ENCODE data around the gene CAMTA2.

The CAMTA2 gene

DNA sequence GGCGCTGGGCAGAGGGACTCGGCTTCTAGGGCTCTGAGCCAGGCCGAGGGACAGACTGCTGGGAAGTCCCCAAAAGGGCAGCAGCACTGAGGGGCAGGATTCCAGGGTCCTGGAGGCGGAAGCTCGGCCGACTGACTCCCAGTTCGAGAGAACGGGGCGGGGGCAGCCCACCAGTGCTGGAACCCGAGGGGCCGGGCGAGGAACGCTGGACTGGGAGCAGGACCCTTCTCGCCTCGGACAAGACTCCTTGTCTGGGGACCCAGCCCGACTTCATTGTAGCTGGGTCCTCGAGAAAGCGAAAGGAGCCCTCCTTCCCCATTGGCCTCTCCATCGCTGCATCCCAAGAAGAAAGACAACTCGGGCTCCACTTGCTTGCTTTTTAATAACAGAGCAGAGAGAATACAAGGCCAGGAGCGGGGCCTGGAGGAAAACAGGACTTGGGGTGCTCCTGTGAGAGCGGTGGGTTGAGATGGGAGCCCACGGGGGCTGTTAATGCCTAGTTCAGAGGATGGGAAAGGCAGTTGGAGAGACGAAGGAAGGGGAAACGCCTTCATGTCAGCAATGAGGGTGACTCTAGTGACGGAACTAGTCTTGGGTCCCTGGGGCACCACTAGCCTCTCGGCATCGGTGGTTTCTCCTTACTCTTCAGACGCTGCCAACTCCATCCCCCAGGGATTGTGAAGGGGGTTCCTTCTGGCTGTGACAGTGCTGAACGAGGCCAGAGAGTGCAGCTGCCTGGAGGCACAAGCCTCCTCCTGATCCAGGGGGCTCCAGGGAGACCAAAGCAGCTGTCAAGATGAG lies 492 bp upstream of the CAMTA2 start:
- Mint-ChIP-seq H3K36me3 (ENCODE audit: low read depth) (peaks cover 63% of the 10 kb centered on the region), H3K27ac (peak overlapping the region; percentile 97), H3K4me1 (ENCODE audit: low read depth) (peaks cover 49% of the 10 kb centered on the region), H3K27me3 (no peaks in the 10 kb centered on the region), H3K9me3 (no peaks in the 10 kb centered on the region), H3K4me3 (peak overlapping the region; percentile 93)
- DNase-seq = peak; percentile 45

DNA sequence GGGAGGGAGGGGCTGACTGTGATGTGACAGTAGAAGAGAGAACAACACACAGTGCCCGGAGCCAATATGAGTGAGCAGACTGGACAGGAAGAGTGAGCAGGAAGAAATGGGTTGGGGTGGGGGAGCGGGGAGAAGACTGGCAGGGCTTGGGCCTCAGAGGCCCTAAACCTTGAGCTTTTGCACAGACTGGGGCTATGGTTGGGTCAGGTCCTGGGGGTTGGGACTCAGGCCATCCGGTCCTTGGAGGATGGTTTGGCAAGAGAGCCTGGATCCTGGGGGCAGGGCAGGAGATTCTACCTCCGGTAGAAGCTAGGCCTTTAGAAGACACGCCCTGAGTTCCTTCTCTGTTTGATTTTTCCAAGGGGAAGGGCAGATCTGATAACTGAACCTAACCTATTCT lies 1.1 kb downstream of the CAMTA2 start:
- Mint-ChIP-seq H3K36me3 (ENCODE audit: low read depth) (peaks cover 73% of the 10 kb centered on the region), H3K4me1 (ENCODE audit: low read depth) (peaks cover 52% of the 10 kb centered on the region), H3K27me3 (no peaks in the 10 kb centered on the region), H3K4me3 (peak overlapping the region; percentile 93), H3K27ac (peak overlapping the region; percentile 97), H3K9me3 (no peaks in the 10 kb centered on the region)
- no peak for DNase-seq

DNA sequence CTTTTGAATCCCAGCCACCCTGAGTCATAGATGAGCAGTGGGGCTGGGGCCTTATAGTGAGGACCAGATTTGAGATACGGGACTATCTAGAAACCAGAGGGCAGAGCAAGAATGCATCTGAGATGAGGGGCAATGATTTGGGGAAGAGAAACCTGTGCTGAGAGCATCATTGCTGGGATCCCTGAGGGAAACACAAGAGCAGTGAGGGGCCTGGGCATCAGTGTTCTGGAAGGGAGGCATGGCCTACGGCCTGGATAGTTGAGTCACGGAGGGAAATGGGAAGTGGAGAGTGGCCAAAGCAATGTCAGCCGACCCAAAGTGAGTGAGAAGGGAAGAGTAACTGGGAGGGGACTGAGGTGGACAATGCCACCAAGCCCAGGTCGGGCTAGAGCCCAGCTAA lies 5.2 kb downstream of the CAMTA2 start:
- H3K4me3 Mint-ChIP-seq = no peak overlapping the region
- no peak for DNase-seq
- peak overlapping the region; percentile 63 for H3K27ac Mint-ChIP-seq
- H3K27me3 Mint-ChIP-seq = no peaks in the 10 kb centered on the region
- H3K4me1 Mint-ChIP-seq (ENCODE audit: low read depth) = peaks cover 41% of the 10 kb centered on the region
- H3K9me3 Mint-ChIP-seq = no peaks in the 10 kb centered on the region
- peaks cover 80% of the 10 kb centered on the region for H3K36me3 Mint-ChIP-seq (ENCODE audit: low read depth)

DNA sequence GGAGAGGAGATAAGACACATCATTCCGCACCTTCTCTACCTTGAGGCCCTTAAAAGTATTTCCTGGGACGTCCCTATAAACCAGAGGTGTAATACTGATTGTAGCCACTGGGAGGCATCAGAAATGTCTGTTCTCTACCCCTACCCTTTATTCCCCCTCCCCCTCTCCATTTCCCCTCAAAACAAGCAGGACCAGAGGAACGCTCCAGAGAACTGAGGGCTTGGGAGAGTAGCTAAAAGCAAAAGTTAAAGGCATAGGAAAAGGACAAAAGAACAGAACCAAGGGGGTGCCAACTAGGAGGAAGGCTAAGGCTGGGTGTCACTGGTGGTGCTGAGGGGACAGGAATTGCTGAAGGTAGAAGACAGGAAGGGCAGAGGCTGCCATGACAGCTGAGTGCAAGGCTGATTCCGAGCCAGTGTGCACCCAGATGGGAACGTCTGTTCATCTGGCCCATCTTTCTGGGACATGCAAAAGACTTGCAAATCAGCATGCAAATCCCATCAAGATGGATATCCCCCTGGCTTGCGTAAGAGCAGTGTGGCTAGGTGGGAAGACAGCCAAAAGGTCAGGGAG lies 6.7 kb downstream of the CAMTA2 start:
- H3K27ac Mint-ChIP-seq = peak overlapping the region; percentile 71
- H3K27me3 Mint-ChIP-seq = no peaks in the 10 kb centered on the region
- no peak overlapping the region for H3K4me3 Mint-ChIP-seq
- H3K9me3 Mint-ChIP-seq = no peaks in the 10 kb centered on the region
- DNase-seq = peak; percentile 52
- peaks cover 30% of the 10 kb centered on the region for H3K4me1 Mint-ChIP-seq (ENCODE audit: low read depth)
- peaks cover 80% of the 10 kb centered on the region for H3K36me3 Mint-ChIP-seq (ENCODE audit: low read depth)

DNA sequence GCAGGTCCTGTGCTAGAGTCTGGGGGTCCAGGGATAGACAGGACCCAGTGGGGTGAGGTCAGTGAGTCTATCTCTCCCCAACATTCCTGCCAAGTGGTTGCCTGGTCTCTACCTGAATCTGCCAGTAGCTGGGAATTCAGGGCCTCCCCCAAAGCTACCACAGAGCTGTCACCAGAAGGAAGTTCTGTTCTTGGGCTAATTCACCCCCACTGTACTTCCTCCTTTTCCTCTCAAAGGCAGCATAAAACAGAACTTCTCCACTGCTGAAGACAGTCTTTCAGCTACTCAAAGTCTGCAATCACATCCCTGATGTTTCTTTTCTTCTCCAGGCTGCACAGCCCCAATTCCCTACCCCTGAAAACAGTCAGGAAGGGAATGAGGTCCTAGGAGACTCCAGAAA lies 8.7 kb downstream of the CAMTA2 start:
- Mint-ChIP-seq H3K4me3 (no peak overlapping the region), H3K9me3 (no peaks in the 10 kb centered on the region), H3K4me1 (ENCODE audit: low read depth) (peaks cover 23% of the 10 kb centered on the region), H3K36me3 (ENCODE audit: low read depth) (peaks cover 72% of the 10 kb centered on the region), H3K27ac (no peak overlapping the region), H3K27me3 (no peaks in the 10 kb centered on the region)
- DNase-seq = no peak

DNA sequence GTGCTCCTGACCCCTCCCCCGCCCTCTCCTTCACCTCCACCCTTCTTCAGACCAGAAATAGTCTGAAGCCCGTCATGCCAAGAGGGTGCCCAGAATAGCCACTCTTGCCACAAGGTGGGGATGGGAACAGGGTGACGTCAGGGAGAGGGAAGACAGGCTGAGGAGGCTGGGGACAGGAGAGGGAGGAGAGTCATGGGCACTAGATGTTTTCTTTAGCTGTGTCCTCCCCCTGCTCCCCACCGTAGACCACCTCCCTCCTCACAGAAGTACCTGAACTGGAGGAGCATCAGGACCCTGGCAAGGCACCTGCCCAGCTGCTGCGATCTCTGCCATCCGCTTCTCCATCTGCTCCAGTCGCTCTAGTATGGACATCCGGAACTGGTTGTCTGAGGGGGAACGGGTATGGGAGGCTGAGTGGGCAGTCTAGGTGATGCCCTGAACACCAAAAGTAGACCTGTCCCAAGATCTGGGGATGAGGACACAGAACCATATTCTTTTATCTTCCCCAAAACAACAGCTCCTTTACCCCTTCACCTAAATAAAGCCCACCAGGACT lies 13.3 kb downstream of the CAMTA2 start:
- Mint-ChIP-seq H3K9me3 (no peaks in the 10 kb centered on the region), H3K36me3 (ENCODE audit: low read depth) (peaks cover 33% of the 10 kb centered on the region), H3K4me1 (ENCODE audit: low read depth) (peaks cover 22% of the 10 kb centered on the region), H3K27ac (peak overlapping the region; percentile 72), H3K27me3 (no peaks in the 10 kb centered on the region), H3K4me3 (no peak overlapping the region)
- DNase-seq = no peak

DNA sequence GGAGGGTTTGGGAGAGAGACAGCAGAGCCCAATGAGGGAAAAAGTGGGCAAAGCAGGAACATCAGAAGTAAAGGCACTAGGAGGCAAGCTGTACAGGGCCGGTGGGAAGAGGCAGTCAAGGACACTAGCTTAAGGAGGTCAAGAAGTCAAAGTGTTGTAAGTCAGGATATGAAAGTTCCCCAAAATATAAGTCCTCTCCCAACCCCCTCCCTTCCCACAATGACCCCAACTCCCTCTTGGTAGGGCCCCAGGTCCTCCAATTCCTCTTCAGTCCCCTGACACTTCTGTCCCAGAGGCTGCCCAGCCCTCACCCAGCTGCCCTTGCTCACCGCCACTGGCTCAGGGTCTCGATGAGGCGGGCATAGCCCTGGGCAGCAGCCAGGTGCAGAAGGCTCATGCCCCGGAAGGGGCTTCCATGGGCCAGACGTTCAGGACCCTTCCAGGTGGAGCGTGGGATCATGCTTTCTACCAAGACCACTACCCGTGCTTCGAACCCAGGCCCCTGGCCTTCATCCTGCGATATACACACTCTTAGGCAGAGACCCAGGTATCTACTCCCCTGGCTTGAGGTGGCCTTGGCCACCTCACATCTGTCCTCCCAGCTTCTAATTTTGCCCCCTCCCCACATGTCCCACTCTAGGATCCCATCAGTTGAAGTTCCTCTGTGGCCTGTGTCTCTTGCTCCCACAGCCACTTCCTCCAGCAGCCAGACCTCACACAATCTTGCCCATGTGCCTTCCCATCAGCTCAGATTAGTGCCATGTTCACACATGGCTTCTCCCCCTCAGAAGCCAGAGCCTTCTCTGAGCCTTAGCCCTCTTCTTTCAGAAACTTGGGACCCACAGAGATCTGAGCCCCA lies 14.0 kb downstream of the CAMTA2 start:
- no peak for DNase-seq
- H3K27me3 Mint-ChIP-seq = no peaks in the 10 kb centered on the region
- H3K27ac Mint-ChIP-seq = peak overlapping the region; percentile 51
- H3K4me3 Mint-ChIP-seq = no peak overlapping the region
- peaks cover 26% of the 10 kb centered on the region for H3K36me3 Mint-ChIP-seq (ENCODE audit: low read depth)
- H3K9me3 Mint-ChIP-seq = no peaks in the 10 kb centered on the region
- H3K4me1 Mint-ChIP-seq (ENCODE audit: low read depth) = peaks cover 29% of the 10 kb centered on the region

DNA sequence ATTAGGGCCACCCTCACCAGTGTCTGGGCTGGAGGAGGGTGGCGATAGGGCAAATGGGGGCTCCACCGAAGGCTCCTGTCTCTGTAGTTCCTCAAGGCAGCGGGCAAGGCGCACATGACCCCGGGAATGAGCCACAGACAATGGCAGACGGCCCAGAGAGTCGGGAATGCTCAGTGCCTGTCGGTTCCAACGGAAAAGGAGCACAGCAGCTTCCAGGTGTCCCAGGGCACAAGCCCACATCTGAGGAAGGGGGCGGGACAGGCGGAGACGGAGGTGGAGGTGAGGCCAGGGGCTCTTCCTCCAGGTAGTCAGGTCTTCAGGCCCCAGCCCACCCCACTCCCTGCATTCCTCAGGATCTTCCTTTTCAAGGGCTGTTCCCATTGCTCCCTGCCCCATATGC lies 14.7 kb downstream of the CAMTA2 start:
- Mint-ChIP-seq H3K36me3 (ENCODE audit: low read depth) (peaks cover 18% of the 10 kb centered on the region), H3K27ac (peak overlapping the region; percentile 51), H3K9me3 (no peaks in the 10 kb centered on the region), H3K4me3 (no peak overlapping the region), H3K4me1 (ENCODE audit: low read depth) (peaks cover 29% of the 10 kb centered on the region), H3K27me3 (no peaks in the 10 kb centered on the region)
- DNase-seq = no peak

DNA sequence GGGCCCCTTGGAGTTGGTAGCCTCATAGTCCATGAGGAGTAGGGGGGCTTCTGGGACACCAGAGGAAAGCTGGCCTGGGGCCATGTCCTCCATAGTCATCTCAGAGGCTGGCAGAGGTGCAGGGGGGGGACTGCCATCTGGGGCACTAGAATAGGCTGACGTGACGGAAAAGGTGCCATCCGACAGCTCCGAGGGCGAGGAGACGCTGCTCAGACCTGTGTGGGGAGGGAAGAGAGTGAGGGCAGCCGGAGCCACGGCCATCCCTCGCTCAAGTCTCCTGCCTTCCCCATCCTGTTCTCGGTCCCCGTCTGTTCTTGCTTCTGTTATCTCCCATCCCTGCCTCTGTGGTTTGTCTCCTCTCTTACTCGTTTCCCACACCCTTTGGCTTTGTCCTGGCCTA lies 15.2 kb downstream of the CAMTA2 start:
- H3K27me3 Mint-ChIP-seq = no peaks in the 10 kb centered on the region

DNA sequence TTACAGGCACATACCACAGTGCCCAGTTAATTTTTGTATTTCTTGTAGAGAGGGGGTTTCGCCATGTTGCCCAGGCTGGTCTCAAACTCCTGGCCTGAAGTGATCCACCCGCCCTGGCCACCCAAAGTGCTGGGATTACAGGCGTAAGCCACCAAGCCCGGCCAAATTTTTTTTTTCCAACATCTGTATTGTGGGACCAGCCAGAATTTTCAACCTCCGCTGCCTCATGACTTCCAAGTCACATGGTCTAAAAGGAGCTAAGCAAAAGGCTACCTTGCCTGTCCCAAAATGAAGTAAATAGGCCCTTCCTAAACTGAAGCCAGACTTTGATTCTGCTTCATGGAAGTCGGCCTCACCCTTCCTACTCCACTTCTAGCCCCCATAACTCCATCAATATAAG lies 15.6 kb downstream of the CAMTA2 start:
- peak overlapping the region; percentile 45 for H3K27ac Mint-ChIP-seq
- H3K4me1 Mint-ChIP-seq (ENCODE audit: low read depth) = peaks cover 29% of the 10 kb centered on the region
- no peaks in the 10 kb centered on the region for H3K9me3 Mint-ChIP-seq
- no peak overlapping the region for H3K4me3 Mint-ChIP-seq
- H3K27me3 Mint-ChIP-seq = no peaks in the 10 kb centered on the region
- H3K36me3 Mint-ChIP-seq (ENCODE audit: low read depth) = peaks cover 9% of the 10 kb centered on the region
- DNase-seq = no peak

More for the DNA sequence above, 15.2 kb downstream of the CAMTA2 start:
- H3K27ac Mint-ChIP-seq = peak overlapping the region; percentile 22
- H3K9me3 Mint-ChIP-seq = no peaks in the 10 kb centered on the region
- H3K4me1 Mint-ChIP-seq (ENCODE audit: low read depth) = peaks cover 29% of the 10 kb centered on the region
- peaks cover 14% of the 10 kb centered on the region for H3K36me3 Mint-ChIP-seq (ENCODE audit: low read depth)
- no peak overlapping the region for H3K4me3 Mint-ChIP-seq
- no peak for DNase-seq

DNA sequence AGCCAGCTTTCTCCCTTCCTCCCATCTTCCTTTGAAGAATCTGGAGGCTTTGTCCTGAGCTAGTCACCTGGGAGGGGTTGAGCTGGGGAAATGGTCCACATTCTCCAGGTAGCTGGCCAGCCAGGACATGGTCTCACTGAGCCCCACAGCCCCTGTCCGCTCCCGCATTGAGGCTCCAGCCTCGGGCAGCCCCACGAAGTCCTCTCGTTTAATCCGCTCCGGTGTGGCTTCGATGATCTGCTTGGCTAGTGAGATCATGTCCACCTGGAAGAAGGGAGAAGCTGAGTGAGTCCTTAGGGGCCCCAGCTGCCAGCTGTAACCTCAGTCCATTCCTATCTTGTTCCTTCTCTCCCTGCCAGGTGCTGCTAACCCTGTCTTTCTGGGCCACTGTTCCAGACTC lies 17.2 kb downstream of the CAMTA2 start:
- H3K27ac Mint-ChIP-seq = no peak overlapping the region
- H3K36me3 Mint-ChIP-seq (ENCODE audit: low read depth) = peaks cover 4% of the 10 kb centered on the region
- H3K4me3 Mint-ChIP-seq = no peak overlapping the region
- DNase-seq = no peak
- H3K4me1 Mint-ChIP-seq (ENCODE audit: low read depth) = peaks cover 40% of the 10 kb centered on the region
- no peaks in the 10 kb centered on the region for H3K27me3 Mint-ChIP-seq
- peaks cover 5% of the 10 kb centered on the region for H3K9me3 Mint-ChIP-seq

DNA sequence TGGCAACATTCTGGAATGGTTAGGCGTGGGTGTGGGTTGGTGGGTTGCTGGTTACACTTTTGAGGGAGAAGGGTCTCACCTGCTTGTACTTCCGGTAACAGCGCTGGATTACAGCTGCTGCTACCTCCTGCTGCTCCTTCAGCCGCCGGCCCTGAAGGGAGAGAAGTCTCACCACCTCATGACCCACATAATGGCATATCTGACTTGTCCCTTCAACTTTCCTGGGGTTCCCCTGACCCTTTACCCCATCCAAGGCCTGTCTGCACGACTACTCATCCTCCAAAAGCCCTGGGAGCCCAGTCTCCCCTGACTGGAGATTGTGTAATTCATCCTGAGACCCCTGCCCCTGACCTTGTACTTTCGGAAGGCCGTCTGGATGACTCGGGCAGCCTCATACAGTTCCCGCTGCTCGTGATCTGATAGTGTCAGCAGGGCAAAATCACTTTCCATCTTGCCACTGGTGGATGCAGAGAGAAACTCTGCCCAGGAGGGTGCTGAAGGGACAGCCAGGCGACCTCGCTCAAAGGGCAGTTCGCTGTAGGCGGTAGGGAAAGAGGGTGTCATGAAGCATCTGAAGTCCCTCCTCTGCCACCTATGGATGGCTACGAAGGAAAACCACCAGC lies 17.8 kb downstream of the CAMTA2 start:
- Mint-ChIP-seq H3K27ac (no peak overlapping the region), H3K4me3 (no peak overlapping the region), H3K27me3 (no peaks in the 10 kb centered on the region), H3K9me3 (peaks cover 5% of the 10 kb centered on the region), H3K4me1 (ENCODE audit: low read depth) (peaks cover 43% of the 10 kb centered on the region), H3K36me3 (ENCODE audit: low read depth) (peaks cover 9% of the 10 kb centered on the region)
- DNase-seq = peak; percentile 75

DNA sequence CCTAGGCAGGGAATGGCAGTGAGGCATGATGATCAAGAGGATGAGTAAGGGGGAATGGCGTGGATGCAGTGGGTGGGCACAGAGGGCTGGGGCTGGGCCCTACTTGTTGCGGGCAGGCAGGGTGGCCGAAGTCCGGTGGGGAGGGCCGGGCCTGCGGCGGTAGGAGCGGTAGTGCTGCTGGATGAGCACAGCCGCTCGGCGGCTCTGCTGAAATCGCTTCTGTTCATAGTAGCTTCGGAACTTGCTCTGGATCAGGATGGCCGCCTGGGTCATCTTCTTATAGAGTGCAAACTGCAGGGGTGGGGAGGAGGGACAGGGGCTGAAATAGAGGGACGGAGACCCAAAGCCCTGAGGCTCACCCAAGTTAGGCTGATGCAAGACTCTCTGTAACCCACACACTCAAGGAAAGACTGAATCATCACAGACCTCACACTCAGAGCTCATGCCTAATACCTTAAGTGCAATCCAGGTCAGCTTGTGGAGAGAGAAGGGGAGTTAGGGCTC lies 18.4 kb downstream of the CAMTA2 start:
- no peak overlapping the region for H3K4me3 Mint-ChIP-seq
- no peak overlapping the region for H3K27ac Mint-ChIP-seq
- H3K9me3 Mint-ChIP-seq = peaks cover 5% of the 10 kb centered on the region
- H3K36me3 Mint-ChIP-seq (ENCODE audit: low read depth) = peaks cover 10% of the 10 kb centered on the region
- DNase-seq = peak; percentile 78
- peaks cover 43% of the 10 kb centered on the region for H3K4me1 Mint-ChIP-seq (ENCODE audit: low read depth)
- H3K27me3 Mint-ChIP-seq = no peaks in the 10 kb centered on the region

DNA sequence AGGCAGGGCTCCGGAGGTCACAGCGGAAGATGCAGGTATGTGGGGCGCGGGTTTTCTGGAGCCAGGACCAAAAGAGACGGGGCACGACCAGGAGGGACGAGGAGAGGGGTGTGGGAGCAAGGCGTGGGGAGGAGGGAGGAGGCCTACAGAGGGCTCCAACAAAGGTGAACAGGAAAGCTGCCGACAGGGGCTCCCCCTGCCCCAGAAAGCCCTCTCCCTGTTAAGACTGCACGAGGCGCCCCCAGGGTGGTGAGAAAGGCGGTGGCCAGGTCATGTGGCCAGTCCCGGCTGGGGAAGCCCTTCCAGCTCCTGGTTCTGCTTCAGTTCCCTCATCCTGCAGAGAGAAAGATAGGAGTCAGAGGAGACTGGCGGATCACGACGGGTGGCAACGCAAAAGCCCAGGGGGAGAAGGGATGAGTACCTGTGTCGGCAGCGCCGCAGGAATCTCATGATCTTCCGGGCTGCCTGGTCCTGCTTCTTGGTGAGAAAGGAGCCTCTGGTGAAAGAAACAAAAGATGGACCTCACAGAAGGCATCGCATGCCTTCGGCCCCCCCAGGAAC lies 18.9 kb downstream of the CAMTA2 start:
- Mint-ChIP-seq H3K36me3 (ENCODE audit: low read depth) (peaks cover 15% of the 10 kb centered on the region), H3K27ac (no peak overlapping the region)
- peak; percentile 73 for DNase-seq

More for the DNA sequence above, 18.9 kb downstream of the CAMTA2 start:
- Mint-ChIP-seq H3K4me3 (no peak overlapping the region), H3K9me3 (peaks cover 5% of the 10 kb centered on the region), H3K4me1 (ENCODE audit: low read depth) (peaks cover 43% of the 10 kb centered on the region), H3K27me3 (no peaks in the 10 kb centered on the region)
